Glomerular endothelial cell (primary cell): ENCODE measurements around the gene IQCB1. TPM values are rescaled to one million over a fixed set of nuclear protein-coding genes. Genes with fewer than 3 reads are reported as not detected.
"Not testable (repeated sequence)": the region's sequence is repeated elsewhere in the genome, so short reads cannot be mapped to it uniquely, and the experiment has no call there.

Experiments
- DNase-seq: peaks from one replicate; pipeline ENCODE4 v3.0.0-alpha.2; 2011; ENCODE audit warnings: low read depth, low spot score; ENCODE audit errors: extremely low read depth
- total RNA-seq: library from RNA; depleted of rRNA; stranded (reverse); fragments of >200 nt; gene quantifications from 2 replicates; pipeline ENCODE4 v1.2.3, GENCODE V29; 2015

IQCB1 gene
- total RNA-seq, 1 donor from 2014 or later, result 16.6 TPM

DNA sequence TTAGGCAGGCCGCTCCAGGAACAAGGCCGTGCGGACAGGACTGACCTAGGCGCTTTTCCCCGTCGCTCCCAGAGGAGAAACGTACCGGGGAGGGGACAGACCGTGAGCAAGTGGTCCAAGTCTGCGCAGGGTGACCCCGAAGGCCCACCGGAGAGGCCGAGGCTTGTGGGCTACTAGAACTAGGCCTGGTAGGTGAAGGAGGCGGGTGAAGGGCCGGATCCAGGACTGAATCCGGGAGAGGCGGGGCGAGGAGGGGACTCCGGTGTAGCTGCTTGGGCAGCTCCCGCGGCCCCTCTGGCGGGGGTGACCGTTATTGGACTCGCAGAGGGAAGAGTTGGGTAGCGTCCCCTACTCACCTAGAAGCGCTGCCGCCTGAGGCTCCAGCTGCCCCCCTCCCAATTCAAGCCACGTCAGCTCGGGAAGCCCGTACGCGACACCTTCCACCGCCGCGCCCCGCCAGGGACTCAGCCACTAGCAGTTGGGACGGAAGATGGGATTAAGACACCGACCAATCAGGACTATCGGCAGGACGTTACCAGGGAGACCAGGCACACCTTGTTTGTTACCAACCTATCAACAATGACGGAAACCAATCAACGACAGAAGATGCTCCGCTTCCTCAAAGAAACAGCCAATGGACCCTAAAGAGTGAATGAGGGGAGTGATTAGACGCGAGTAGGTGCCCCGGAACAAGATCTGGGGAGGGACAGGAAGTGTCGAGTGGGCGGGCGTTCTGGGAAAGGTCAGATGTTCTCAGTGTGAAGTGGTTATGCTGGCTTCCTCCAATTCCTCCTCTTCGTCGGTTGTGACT, 85.4 kb downstream of the IQCB1 start, which contains the start of gene GOLGB1:
Gene GOLGB1 (minus strand): TSS at position 466 of the 811 bp plus-strand sequence. CDS start 18,770 bp downstream, outside the sequence.
- DNase-seq, result peak; percentile 99

- DNase-seq, result no peak
Measured at GRCh38 chr3:121748680-121749275, 86.1 kb downstream of the IQCB1 start.

- no peak for DNase-seq
Measured at GRCh38 chr3:121747976-121748375, 86.9 kb downstream of the IQCB1 start.

DNA sequence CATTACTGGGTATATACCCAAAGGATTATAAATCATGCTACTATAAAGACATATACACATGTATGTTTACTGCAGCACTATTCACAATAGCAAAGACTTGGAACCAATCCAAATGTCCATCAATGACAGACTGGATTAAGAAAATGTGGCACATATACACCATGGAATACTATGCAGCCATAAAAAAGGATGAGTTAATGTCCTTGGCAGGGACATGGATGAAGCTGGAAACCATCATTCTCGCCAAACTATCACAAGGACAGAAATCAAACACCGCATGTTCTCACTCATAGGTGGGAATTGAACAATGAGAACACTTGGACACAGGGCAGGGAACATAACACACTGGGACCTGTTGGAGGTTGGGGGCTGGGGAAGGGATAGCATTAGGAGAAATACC, 91.8 kb downstream of the IQCB1 start:
- DNase-seq, result not testable (repeated sequence)

DNA sequence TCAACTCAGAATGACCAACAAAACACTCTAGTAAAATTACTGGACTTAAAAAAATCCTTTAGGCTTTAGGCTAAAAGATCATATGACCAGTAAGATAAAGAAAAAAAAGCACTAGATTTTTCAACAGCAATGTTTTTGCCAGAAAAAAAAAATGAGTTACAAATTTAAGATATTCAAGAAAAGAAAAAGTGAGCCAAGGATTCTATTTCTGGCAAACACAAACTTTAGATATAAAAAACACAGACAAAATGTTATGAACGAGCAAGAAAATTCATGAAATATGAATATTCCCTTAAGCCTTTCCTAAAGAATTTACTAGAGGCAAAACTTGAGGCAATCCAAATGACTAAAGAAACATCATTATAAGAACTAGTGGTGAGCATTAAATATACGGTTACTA, 94.0 kb downstream of the IQCB1 start:
- DNase-seq, result no peak

DNA sequence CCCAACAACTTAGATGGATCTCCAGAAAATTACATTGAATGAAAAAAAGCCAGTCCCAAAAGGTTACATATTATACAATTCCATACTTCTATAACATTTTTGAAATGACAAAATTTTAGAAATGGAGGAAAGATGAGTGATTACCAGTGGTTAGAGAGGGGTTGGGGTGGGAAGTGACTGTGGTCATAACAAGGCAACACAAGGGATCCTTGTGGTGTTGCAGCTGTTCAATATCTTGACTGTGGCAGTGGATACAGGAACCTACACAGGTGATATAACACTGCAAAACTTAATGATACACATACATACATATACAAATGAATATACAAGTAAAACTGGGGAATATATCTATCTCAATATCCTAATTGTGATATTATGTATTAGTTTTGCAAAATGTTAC, 95.0 kb downstream of the IQCB1 start:
- DNase-seq, result no peak

GRCh38 chr3:121737644-121738043, 97.2 kb downstream of the IQCB1 start:
- no peak for DNase-seq

- DNase-seq, result no peak
Measured at GRCh38 chr3:121736112-121736511, 98.7 kb downstream of the IQCB1 start.

DNA sequence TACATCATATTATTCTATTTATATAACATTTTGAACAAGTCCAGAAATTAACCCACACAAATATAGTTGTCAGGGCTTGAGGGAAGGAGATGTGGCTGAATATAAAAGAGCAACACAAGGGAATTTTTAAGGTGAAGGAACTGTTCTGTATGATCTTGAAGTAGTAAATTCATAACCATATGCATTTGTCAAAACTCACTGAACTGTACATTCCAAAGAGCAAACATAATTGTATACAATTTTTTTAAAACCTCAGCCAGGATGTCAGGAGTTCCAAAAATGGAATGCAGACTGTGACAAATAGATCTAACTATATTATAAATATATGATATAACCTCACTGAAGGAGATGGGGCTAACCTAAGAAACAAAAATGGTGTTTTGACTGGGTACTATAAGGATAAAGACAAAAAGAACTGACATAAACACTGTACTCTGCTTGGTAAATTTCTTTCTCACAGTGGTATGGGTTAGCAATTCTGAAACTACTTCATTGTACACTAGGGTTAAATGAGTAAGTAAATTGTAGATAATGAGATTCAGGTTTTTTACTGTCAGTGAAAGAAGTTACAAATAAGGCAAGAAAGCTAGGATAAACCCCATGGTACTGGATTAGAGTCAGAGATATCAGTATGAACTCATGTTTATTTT, 99.7 kb downstream of the IQCB1 start:
- no peak for DNase-seq

DNA sequence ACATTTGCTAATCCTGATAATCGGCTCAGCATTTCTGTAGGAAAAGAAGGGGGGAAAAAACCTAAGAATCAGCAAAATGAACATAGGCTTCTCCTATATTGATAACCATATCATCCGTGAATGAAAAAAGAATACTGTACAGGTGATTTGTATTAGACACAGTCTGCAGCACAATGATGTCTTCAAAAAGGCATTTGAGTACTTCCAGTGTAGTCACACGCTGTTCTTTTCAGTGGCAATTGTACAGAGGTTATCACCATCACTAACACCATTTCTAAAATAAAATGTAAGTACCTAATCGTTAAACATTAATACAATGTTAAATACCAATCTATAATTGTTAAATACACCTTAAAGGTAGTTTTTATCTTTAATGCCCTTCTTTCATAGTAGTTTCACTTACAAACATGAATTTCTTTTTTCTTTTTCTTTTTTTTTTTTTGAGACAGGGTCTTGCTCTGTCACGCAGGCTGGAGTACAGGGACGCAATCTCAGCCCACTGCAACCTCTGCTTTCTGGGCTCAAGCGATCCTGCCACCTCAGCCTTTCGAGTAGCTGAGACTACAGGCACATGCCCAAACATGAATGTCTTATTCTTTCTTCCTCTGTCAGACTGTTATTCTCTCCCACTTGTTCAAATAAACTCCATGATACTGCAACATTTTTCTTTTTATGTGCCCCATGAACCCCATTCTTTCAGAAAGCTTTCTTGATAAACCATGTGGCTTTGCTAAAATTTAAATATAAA, 103.7 kb downstream of the IQCB1 start:
- DNase-seq, result no peak

GRCh38 chr3:121724130-121724529, 110.7 kb downstream of the IQCB1 start:
- DNase-seq, result no peak

GRCh38 chr3:121723485-121723884, 111.4 kb downstream of the IQCB1 start:
- no peak for DNase-seq

DNA sequence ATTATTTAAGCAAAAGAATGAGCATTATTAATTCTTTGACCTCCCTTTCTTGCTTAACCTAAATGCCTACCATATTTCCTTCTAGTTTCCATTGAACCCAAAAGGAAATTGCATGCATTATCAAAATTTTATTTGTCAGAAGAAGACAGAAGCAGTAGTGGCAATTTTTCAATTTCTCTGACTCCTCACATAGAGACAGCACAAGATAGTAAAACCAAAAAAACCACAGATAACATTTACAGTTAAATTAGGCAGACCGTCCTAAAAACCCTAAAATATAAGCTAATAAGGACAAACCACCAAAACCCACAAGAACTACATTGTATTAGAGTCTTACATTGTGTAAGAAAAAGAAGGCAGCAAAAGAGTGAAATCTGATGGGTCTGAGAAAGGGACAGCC, 112.4 kb downstream of the IQCB1 start:
- no peak for DNase-seq

DNA sequence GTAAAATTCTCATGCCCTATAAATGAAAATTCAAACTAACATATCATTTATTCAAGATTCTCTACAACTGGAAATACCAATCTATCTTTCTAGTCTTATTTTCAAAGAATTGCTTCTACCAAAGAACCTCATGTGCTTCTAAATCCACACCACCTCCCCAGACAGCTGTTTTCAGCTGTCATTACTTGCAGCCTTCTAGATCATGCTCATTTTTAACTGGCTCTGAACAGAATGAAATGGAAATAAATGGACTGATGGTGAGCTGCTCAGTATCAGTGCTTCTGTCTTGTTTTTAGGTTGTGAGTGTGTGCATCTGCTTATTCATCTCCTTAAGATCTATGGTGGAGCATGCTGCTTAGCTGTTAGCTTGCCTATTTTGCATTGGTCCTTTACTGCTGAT, 114.7 kb downstream of the IQCB1 start:
- DNase-seq, result no peak

Other genes with a start within 250 kb of the IQCB1 start
- gene FBXO40, start 241.7 kb downstream of the IQCB1 start, total RNA-seq, result not detected in 2 replicates
- gene HCLS1, start 174.2 kb downstream of the IQCB1 start, total RNA-seq, result 69.1 and 77.3 TPM in 2 replicates
- 35.0 and 50.5 TPM in 2 replicates for gene GOLGB1, start 85.3 kb downstream of the IQCB1 start, total RNA-seq
- gene EAF2, start 149 bp upstream of the IQCB1 start, total RNA-seq, result 1.4 and 3.1 TPM in 2 replicates
- gene SLC15A2, start 59.3 kb upstream of the IQCB1 start, total RNA-seq, result 0.05 and 0.29 TPM in 2 replicates
- not detected in 2 replicates for gene ILDR1, start 187.2 kb upstream of the IQCB1 start, total RNA-seq
- not detected in 2 replicates for gene CD86, start 220.3 kb upstream of the IQCB1 start, total RNA-seq